GM12878 (cell line): ENCODE data around the gene ZNF462. TPM values are rescaled to one million over a fixed set of nuclear protein-coding genes. Genes with fewer than 3 reads are reported as not detected.

Experiments used
- ATF7 ChIP-seq: fragments of 450-650 bp; IDR thresholded peaks from 2 replicates; pipeline ENCODE4 v1.6.1; 2016; ENCODE audit warnings: low read depth, mild to moderate bottlenecking
- BACH1 ChIP-seq: fragments of 450-650 bp; IDR thresholded peaks from 2 replicates; pipeline ENCODE4 v1.6.1; 2017; ENCODE audit warnings: mild to moderate bottlenecking, borderline replicate concordance
- EGR1 ChIP-seq, 2 experiments: IDR thresholded peaks; 1 replicate in 1 of 2; 2 replicates in 1 of 2; pipeline ENCODE4 v1.6.1; 2011 to 2012; ENCODE audit warnings: low read depth in 2 of 2, low read length in 2 of 2, borderline replicate concordance in 1 of 2, mild to moderate bottlenecking in 1 of 2, moderate library complexity in 1 of 2
- HDAC6 ChIP-seq: fragments of 200-600 bp; sonication (generic); IDR thresholded peaks from one replicate; pipeline ENCODE4 v1.8.0; 2017; ENCODE audit warnings: antibody characterized with exemption; ENCODE audit not compliant: unreplicated experiment
- NR2F1 ChIP-seq: fragments of 450-650 bp; conservative IDR thresholded peaks from 2 replicates; pipeline ENCODE4 v1.6.1; 2017; ENCODE audit warnings: mild to moderate bottlenecking
- PAX8 ChIP-seq: fragments of 450-650 bp; IDR thresholded peaks from 2 replicates; pipeline ENCODE4 v1.6.1; 2017; ENCODE audit warnings: mild to moderate bottlenecking, moderate library complexity
- RAD21 ChIP-seq: IDR thresholded peaks from 2 replicates; pipeline ENCODE4 v1.6.1; 2011; ENCODE audit warnings: mild to moderate bottlenecking, low read depth, low read length, moderate library complexity; ENCODE audit not compliant: insufficient read depth
- RBBP5 ChIP-seq: fragments of 200-600 bp; sonication (generic); conservative IDR thresholded peaks from 2 replicates; pipeline ENCODE4 v1.6.1; 2016
- SREBF1 ChIP-seq: IDR thresholded peaks from 2 replicates; pipeline ENCODE4 v1.6.1; 2012; ENCODE audit warnings: mild to moderate bottlenecking, low read length
- SUPT20H ChIP-seq: IDR thresholded peaks from 2 replicates; pipeline ENCODE4 v1.6.1; 2011; ENCODE audit warnings: low read depth, mild to moderate bottlenecking, low read length, moderate library complexity, borderline replicate concordance; ENCODE audit not compliant: control insufficient read depth
- ZNF274 ChIP-seq: IDR thresholded peaks from one replicate; pipeline ENCODE4 v1.8.0; 2011; ENCODE audit not compliant: insufficient read length, insufficient read depth
- polyA plus RNA-seq, 11 experiments: library from polyadenylated mRNA; depleted of rRNA in 4 of 11; unstranded in 6 of 11; stranded (reverse) in 5 of 11; fragments of >200 nt; fragmentation: Nextera tagmentation in 4 of 11; fragmentation: Illumina TruSeq in 1 of 11; extraction: Ambion mirVana in 4 of 11; extraction: Trizol in 1 of 11; gene quantifications; 1 replicate in 1 of 11; 2 replicates in 10 of 11; pipeline versions ENCODE4 v1.2.1 to v1.2.3, GENCODE V29; 2011 to 2016; ENCODE audit warnings: inconsistent platforms in 2 of 11, missing spikeins in 2 of 11, low read depth in 1 of 11
- total RNA-seq, 4 experiments: library from RNA; depleted of rRNA in 3 of 4; stranded (reverse); fragments of >200 nt in 3 of 4; fragmentation: Illumina TruSeq in 1 of 4; extraction: Trizol in 1 of 4; gene quantifications; 2 replicates each; pipeline versions ENCODE4 v1.2.1 to v1.2.3, GENCODE V29; 2013 to 2021
- TF ChIP-seq, protein P1 (sequence below): fragments of 150-350 bp; IDR thresholded peaks from 2 replicates; pipeline ENCODE4 v1.6.1; 2016; ENCODE audit warnings: low read depth, low read length
- TF ChIP-seq, protein P2 (sequence below): fragments of 450-650 bp; IDR thresholded peaks from 2 replicates; pipeline ENCODE4 v1.6.1; 2018; ENCODE audit warnings: mild to moderate bottlenecking, low read depth, moderate library complexity; ENCODE audit not compliant: partially characterized antibody
- TF ChIP-seq, protein P3 (sequence below): fragments of 450-650 bp; IDR thresholded peaks from 2 replicates; pipeline ENCODE4 v1.6.1; 2016; ENCODE audit warnings: mild to moderate bottlenecking, moderate library complexity, borderline replicate concordance
- TF ChIP-seq, protein P4 (sequence below): fragments of 450-650 bp; IDR thresholded peaks from 2 replicates; pipeline ENCODE4 v1.6.1; 2017; ENCODE audit warnings: mild to moderate bottlenecking, moderate library complexity

The ZNF462 gene
- total and polyA plus RNA-seq, 10 of the 15 experiments (the other 5 are each of a cell fraction or from before 2014, with no cell fraction given): 0.27 to 13.7 (median 0.55) TPM

DNA sequence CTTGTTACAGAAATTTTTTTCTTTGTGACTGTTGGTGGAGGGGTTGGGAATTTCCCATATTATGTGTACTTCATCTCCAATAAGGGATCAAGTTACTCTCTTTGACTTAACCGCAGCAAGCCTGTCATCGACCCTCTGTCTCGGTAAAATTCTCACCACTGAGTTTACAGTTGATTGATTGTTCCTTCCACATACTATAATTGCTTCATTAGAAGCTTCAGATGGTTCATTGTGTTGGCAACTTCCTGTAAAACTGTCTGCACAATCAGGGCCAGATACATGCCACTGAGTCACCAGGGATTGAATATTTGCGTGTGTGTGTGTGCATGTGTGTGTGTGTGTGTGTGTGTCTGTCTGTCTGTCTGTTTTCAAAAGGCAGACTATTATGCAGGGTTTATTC, 176.6 kb downstream of the ZNF462 start (continued):
- TF ChIP-seq HDAC6 (no peak), PAX8 (no peak), EGR1 (IDR thresholded peaks at IDR 0.05; ENCODE audit: borderline replicate concordance in 1 of 2, low read depth in 2 of 2, low read length in 2 of 2) (no peak), RBBP5 (no peak), BACH1 (no peak), NR2F1 (peak; percentile 54; the same call in 1 of the 2 replicates), RAD21 (no peak), SREBF1 (no peak), ATF7 (peak; percentile 47; the same call in 1 of the 2 replicates), ZNF274 (no peak), SUPT20H (no peak)
- TF ChIP-seq, protein P1, sequence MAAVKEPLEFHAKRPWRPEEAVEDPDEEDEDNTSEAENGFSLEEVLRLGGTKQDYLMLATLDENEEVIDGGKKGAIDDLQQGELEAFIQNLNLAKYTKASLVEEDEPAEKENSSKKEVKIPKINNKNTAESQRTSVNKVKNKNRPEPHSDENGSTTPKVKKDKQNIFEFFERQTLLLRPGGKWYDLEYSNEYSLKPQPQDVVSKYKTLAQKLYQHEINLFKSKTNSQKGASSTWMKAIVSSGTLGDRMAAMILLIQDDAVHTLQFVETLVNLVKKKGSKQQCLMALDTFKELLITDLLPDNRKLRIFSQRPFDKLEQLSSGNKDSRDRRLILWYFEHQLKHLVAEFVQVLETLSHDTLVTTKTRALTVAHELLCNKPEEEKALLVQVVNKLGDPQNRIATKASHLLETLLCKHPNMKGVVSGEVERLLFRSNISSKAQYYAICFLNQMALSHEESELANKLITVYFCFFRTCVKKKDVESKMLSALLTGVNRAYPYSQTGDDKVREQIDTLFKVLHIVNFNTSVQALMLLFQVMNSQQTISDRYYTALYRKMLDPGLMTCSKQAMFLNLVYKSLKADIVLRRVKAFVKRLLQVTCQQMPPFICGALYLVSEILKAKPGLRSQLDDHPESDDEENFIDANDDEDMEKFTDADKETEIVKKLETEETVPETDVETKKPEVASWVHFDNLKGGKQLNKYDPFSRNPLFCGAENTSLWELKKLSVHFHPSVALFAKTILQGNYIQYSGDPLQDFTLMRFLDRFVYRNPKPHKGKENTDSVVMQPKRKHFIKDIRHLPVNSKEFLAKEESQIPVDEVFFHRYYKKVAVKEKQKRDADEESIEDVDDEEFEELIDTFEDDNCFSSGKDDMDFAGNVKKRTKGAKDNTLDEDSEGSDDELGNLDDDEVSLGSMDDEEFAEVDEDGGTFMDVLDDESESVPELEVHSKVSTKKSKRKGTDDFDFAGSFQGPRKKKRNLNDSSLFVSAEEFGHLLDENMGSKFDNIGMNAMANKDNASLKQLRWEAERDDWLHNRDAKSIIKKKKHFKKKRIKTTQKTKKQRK: no peak
- TF ChIP-seq, protein P2, sequence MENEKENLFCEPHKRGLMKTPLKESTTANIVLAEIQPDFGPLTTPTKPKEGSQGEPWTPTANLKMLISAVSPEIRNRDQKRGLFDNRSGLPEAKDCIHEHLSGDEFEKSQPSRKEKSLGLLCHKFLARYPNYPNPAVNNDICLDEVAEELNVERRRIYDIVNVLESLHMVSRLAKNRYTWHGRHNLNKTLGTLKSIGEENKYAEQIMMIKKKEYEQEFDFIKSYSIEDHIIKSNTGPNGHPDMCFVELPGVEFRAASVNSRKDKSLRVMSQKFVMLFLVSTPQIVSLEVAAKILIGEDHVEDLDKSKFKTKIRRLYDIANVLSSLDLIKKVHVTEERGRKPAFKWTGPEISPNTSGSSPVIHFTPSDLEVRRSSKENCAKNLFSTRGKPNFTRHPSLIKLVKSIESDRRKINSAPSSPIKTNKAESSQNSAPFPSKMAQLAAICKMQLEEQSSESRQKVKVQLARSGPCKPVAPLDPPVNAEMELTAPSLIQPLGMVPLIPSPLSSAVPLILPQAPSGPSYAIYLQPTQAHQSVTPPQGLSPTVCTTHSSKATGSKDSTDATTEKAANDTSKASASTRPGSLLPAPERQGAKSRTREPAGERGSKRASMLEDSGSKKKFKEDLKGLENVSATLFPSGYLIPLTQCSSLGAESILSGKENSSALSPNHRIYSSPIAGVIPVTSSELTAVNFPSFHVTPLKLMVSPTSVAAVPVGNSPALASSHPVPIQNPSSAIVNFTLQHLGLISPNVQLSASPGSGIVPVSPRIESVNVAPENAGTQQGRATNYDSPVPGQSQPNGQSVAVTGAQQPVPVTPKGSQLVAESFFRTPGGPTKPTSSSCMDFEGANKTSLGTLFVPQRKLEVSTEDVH: no peak
- TF ChIP-seq, protein P3, sequence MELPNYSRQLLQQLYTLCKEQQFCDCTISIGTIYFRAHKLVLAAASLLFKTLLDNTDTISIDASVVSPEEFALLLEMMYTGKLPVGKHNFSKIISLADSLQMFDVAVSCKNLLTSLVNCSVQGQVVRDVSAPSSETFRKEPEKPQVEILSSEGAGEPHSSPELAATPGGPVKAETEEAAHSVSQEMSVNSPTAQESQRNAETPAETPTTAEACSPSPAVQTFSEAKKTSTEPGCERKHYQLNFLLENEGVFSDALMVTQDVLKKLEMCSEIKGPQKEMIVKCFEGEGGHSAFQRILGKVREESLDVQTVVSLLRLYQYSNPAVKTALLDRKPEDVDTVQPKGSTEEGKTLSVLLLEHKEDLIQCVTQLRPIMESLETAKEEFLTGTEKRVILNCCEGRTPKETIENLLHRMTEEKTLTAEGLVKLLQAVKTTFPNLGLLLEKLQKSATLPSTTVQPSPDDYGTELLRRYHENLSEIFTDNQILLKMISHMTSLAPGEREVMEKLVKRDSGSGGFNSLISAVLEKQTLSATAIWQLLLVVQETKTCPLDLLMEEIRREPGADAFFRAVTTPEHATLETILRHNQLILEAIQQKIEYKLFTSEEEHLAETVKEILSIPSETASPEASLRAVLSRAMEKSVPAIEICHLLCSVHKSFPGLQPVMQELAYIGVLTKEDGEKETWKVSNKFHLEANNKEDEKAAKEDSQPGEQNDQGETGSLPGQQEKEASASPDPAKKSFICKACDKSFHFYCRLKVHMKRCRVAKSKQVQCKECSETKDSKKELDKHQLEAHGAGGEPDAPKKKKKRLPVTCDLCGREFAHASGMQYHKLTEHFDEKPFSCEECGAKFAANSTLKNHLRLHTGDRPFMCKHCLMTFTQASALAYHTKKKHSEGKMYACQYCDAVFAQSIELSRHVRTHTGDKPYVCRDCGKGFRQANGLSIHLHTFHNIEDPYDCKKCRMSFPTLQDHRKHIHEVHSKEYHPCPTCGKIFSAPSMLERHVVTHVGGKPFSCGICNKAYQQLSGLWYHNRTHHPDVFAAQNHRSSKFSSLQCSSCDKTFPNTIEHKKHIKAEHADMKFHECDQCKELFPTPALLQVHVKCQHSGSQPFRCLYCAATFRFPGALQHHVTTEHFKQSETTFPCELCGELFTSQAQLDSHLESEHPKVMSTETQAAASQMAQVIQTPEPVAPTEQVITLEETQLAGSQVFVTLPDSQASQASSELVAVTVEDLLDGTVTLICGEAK: no peak
- TF ChIP-seq, protein P4, sequence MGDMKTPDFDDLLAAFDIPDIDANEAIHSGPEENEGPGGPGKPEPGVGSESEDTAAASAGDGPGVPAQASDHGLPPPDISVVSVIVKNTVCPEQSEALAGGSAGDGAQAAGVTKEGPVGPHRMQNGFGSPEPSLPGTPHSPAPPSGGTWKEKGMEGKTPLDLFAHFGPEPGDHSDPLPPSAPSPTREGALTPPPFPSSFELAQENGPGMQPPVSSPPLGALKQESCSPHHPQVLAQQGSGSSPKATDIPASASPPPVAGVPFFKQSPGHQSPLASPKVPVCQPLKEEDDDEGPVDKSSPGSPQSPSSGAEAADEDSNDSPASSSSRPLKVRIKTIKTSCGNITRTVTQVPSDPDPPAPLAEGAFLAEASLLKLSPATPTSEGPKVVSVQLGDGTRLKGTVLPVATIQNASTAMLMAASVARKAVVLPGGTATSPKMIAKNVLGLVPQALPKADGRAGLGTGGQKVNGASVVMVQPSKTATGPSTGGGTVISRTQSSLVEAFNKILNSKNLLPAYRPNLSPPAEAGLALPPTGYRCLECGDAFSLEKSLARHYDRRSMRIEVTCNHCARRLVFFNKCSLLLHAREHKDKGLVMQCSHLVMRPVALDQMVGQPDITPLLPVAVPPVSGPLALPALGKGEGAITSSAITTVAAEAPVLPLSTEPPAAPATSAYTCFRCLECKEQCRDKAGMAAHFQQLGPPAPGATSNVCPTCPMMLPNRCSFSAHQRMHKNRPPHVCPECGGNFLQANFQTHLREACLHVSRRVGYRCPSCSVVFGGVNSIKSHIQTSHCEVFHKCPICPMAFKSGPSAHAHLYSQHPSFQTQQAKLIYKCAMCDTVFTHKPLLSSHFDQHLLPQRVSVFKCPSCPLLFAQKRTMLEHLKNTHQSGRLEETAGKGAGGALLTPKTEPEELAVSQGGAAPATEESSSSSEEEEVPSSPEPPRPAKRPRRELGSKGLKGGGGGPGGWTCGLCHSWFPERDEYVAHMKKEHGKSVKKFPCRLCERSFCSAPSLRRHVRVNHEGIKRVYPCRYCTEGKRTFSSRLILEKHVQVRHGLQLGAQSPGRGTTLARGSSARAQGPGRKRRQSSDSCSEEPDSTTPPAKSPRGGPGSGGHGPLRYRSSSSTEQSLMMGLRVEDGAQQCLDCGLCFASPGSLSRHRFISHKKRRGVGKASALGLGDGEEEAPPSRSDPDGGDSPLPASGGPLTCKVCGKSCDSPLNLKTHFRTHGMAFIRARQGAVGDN: no peak
